ENCODE data around the gene RAB27A.

- TF ChIP-seq CTCF (IDR thresholded peaks at IDR 0.05) (no peak), EP300 (IDR thresholded peaks at IDR 0.05) (no peak), POLR2A (IDR thresholded peaks at IDR 0.05) (no peak)
These were observed 69.0 kb downstream of the RAB27A start for GRCh38 chr15:55220606-55221005.

All from upper lobe of left lung (tissue), 4 donors.